B cell (primary cell): ENCODE data around the gene PARP3.

Experiments
- CTCF ChIP-seq: fragments of 200-600 bp; IDR thresholded peaks from one replicate; pipeline ENCODE4 v1.8.0; 2022; ENCODE audit warnings: antibody characterized with exemption, mild to moderate bottlenecking
- EZH2 ChIP-seq: IDR thresholded peaks from 2 replicates; pipeline ENCODE4 v1.6.1; 2012; ENCODE audit warnings: borderline replicate concordance, low read depth, mild to moderate bottlenecking, moderate library complexity, low read length; ENCODE audit not compliant: insufficient read depth, poor library complexity, severe bottlenecking

DNA sequence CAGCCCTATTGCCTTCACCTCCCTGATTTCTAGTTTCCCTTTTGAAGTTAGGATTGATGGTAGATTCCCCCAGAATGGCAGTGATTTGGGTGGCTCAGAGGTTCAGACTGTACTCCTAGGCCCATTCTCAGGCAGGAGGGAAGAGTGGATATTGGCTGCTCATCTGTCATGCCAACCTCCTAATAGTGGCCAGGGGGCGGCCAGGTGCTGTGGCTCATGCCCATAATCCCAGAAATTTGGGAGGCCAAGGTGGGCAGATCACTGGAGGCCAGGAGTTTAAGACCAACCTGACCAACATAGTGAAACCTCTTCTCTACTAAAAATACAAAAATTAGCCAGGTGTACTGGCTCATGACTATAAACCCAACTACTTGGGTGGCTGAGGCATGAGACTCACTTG is 11.7 kb upstream of the PARP3 start:
- TF ChIP-seq CTCF = no peak
- TF ChIP-seq EZH2 = no peak
